Activated CD8-positive, alpha-beta memory T cell treated with anti-CD3 and anti-CD28 coated beads, Interleukin-2, amount 10 ng/mL, durations not matched to agents 7 days and 5 days (primary cell): ENCODE data around the gene USP46. TPM values are rescaled to one million over a fixed set of nuclear protein-coding genes. Genes with fewer than 3 reads are reported as not detected.

ENCODE experiments used
- ATAC-seq: fragments of 150-1000 bp; cut with Tn5 transposase; one replicate; pipeline ENCODE4 v1.10.0; 2021; ENCODE audit warnings: moderate library complexity
- CTCF ChIA-PET: fragments of 350-600 bp; sonication (Branson Sonifier 250); formaldehyde crosslinking; loops from one replicate; lab custom pipeline; 2021; ENCODE audit warnings: antibody characterized with exemption; lab: Charles Lee
- DNase-seq: peaks from one replicate; pipeline ENCODE4 v3.0.0-alpha.2; 2020
- H3K27ac Mint-ChIP-seq: one replicate; pipeline ENCODE4 v1.8.0; 2021; ENCODE audit warnings: mild to moderate bottlenecking, mixed read lengths
- H3K27me3 Mint-ChIP-seq: one replicate; pipeline ENCODE4 v1.8.0; 2021; ENCODE audit warnings: mixed read lengths
- H3K36me3 Mint-ChIP-seq: one replicate; pipeline ENCODE4 v1.8.0; 2021; ENCODE audit warnings: mild to moderate bottlenecking, mixed read lengths
- H3K4me1 Mint-ChIP-seq: one replicate; pipeline ENCODE4 v1.8.0; 2021; ENCODE audit warnings: mixed read lengths
- H3K4me3 Mint-ChIP-seq: one replicate; pipeline ENCODE4 v1.8.0; 2021; ENCODE audit warnings: mild to moderate bottlenecking, moderate library complexity, mixed read lengths
- H3K9me3 Mint-ChIP-seq: one replicate; pipeline ENCODE4 v1.8.0; 2022; ENCODE audit warnings: low read depth, mixed read lengths
- total RNA-seq, 2 experiments: library from RNA; stranded (reverse); gene quantifications; one replicate each; pipeline ENCODE4 v1.2.3, GENCODE V29; 2021

USP46 gene
- total RNA-seq, 2 experiments from 2014 or later, result 7.7 to 12.9 TPM

DNA sequence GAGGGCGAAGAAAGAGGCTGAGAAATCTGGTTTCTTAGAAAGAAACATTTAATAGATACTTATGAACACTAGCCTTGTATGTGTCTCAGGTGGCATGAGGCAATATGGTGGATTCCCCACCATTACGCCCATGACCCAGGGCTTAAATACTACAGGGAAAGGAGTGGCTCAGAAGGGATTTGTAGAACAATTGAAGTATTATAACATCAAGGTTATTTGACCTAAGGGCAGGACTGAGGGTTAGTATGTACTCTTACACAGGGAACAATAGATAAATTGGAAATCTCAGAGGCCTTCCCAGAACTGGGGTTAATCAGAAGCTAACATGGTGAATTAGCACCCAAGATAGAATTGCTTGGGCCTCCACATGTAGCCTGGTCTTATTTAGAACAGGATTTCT, 11.0 kb upstream of the USP46 start:
- Mint-ChIP-seq H3K4me3 (no peak overlapping the region), H3K9me3 (no peaks in the 10 kb centered on the region), H3K27ac (no peak overlapping the region), H3K4me1 (no peaks in the 10 kb centered on the region), H3K27me3 (peaks cover 10% of the 10 kb centered on the region), H3K36me3 (no peaks in the 10 kb centered on the region)
- CTCF ChIA-PET, result interaction anchor here (1.5 to 2.1 kb wide), 2 partner anchors 9 to 82 kb away, joined by 4 to 8 read pairs; no protein-coding TSS in a partner anchor
- DNase-seq (no peak), ATAC-seq (no peak)

DNA sequence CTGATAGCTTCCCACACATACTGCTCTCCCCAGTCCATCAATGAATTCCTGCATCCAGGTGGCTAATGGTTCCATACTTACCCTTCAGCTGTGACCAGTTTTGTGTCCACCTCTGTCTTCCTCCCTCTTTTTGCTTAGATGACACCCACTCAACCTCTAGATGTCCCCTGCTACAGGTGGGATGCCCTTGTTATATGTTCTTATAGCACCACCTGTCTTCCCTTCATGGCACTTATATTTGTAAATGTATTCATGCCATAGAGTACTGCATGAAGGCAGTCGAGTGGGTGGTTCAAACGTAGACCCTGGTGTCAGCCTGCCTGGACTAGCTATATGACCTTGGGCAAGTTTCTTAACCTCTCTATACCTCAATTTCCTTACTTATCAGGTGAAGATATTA, 6.5 kb upstream of the USP46 start:
- DNase-seq (no peak), ATAC-seq (peak; percentile 81)
- CTCF ChIA-PET, result interaction anchor here (1.0 to 2.5 kb wide), 6 partner anchors 11 to 290 kb away, joined by 3 to 18 read pairs (median 6); no protein-coding TSS in a partner anchor
- H3K4me1 Mint-ChIP-seq, result peaks cover 3% of the 10 kb centered on the region
- no peak overlapping the region for H3K4me3 Mint-ChIP-seq
- peaks cover 16% of the 10 kb centered on the region for H3K36me3 Mint-ChIP-seq
- H3K27me3 Mint-ChIP-seq, result peaks cover 7% of the 10 kb centered on the region
- no peak overlapping the region for H3K27ac Mint-ChIP-seq
- no peaks in the 10 kb centered on the region for H3K9me3 Mint-ChIP-seq

DNA sequence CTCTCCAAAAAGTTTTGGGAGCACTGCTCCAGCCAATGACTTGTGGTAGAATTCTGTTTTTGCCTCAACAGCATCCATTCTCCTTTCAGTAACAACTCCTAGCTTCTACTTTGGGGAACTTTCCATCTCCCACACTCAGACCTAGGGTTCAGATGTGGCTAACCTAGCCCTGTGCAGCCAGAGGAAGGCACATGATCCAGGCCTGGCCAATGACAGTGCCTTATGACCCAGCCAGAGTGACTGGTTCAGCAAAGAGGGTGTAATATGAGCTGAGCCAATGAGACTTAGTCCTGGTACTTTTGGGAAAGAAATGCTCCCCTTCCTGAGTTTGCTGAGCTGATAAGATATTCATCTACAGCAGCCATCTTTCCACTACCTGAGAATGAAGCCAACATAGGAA, 5.4 kb upstream of the USP46 start:
- H3K36me3 Mint-ChIP-seq, result peaks cover 16% of the 10 kb centered on the region
- H3K9me3 Mint-ChIP-seq, result no peaks in the 10 kb centered on the region
- no peak for ATAC-seq
- DNase-seq, result no peak
- H3K4me3 Mint-ChIP-seq, result no peak overlapping the region
- H3K27ac Mint-ChIP-seq, result no peak overlapping the region
- CTCF ChIA-PET, result interaction anchor here (1.2 to 2.5 kb wide), 4 partner anchors 16 to 288 kb away, joined by 3 to 18 read pairs (median 8); no protein-coding TSS in a partner anchor
- H3K4me1 Mint-ChIP-seq, result peaks cover 8% of the 10 kb centered on the region
- H3K27me3 Mint-ChIP-seq, result peaks cover 7% of the 10 kb centered on the region

DNA sequence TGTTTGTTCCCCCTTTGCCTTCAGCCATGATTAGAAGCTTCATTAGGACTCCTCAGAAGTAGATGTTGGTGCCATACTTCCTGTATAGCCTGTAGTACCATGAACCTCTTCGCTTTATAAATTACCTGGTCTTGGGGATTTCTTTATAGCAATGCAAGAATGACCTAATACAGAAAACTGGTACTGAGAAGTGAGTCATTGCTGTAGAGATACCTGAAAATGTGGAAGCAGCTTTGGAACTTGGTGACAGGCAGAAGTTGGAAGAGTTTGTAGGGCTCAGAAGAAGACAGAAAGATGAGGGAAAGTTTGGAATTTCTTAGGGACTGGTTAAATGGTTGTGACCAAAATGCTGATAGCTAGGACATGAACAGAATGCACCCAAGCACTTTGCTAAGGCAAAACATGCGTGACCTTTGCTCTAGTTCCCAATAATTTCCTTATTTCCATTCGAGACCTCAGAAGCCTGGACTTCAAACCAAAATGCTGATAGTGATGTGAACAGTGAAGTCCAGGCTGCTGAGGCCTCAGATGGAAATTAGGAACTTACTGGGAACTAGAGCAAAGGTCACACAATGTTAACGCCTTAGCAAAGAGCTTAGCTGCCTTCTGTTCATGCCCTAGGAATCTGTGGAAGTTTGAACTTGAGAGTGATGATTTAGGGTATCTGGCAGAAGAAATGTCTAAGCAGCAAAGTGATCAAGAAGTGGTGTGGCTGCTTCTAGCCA, 3.0 kb upstream of the USP46 start:
- H3K36me3 Mint-ChIP-seq, result peaks cover 16% of the 10 kb centered on the region
- peaks cover 21% of the 10 kb centered on the region for H3K4me1 Mint-ChIP-seq
- CTCF ChIA-PET, result interaction anchor here (0.9 to 1.8 kb wide), 7 partner anchors 9 to 286 kb away, joined by 3 to 7 read pairs (median 4); no protein-coding TSS in a partner anchor
- no peaks in the 10 kb centered on the region for H3K9me3 Mint-ChIP-seq
- no peak overlapping the region for H3K27ac Mint-ChIP-seq
- ATAC-seq, result no peak
- no peak for DNase-seq
- no peak overlapping the region for H3K4me3 Mint-ChIP-seq
- peaks cover under 1% of the 10 kb centered on the region for H3K27me3 Mint-ChIP-seq

DNA sequence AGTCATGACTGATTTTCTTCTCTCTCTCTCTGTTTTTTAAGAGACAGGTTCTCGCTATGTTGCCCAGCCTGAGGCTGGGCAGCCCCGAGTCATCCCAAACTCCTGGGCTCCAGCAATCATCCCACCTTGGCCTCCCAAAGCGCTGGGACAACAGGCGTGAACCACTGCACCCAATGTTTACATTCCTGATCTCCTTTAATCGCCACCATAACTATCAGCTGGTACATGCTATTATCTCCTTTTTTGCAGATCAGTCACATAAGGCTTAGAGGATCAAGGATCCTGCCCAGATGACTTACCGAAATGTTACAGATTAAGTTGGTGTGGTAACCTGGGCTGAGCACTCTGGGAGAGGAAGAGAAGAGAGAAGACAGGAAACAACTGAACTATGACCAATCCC, 1.5 kb upstream of the USP46 start:
- ATAC-seq (no peak), DNase-seq (no peak)
- CTCF ChIA-PET, result interaction anchor here (1.4 to 1.7 kb wide), 4 partner anchors 10 to 115 kb away, joined by 3 to 5 read pairs (median 4); no protein-coding TSS in a partner anchor
- H3K27me3 Mint-ChIP-seq, result no peaks in the 10 kb centered on the region
- no peak overlapping the region for H3K4me3 Mint-ChIP-seq
- H3K9me3 Mint-ChIP-seq, result no peaks in the 10 kb centered on the region
- peaks cover 23% of the 10 kb centered on the region for H3K36me3 Mint-ChIP-seq
- H3K27ac Mint-ChIP-seq, result no peak overlapping the region
- H3K4me1 Mint-ChIP-seq, result peaks cover 25% of the 10 kb centered on the region

DNA sequence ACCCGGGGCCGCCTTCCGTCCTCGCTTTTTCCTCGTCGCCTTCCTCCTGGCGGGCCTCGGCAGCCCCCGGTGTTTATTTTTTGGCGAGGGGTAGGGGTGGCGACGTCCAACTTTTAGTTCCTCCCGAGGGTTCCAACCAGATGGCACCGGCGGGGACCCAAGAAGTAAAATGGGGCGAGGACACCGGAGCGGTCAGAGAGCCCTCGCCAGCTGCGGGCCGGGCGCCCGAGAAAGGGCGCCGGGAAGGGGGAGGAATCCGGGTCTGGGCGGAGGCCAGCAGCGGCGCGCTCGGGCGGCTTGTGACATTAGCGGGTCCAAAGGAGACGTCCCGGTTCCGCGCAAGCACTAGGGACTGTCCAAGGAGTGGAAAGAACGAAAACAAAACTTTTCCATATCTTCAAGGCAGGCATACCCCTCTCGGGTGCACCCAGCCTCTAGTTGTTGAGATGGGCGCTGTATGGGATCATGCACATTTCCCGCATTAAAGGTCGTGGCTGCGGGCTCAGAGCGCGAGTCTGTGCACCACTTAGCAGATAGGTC, 691 bp upstream of the USP46 start:
- CTCF ChIA-PET, result interaction anchor here (1.4 to 2.5 kb wide), 2 partner anchors 42 to 52 kb away, joined by 3 to 9 read pairs; no protein-coding TSS in a partner anchor
- Mint-ChIP-seq H3K36me3 (peaks cover 26% of the 10 kb centered on the region), H3K27me3 (no peaks in the 10 kb centered on the region), H3K27ac (peak overlapping the region; percentile 76), H3K4me1 (peaks cover 25% of the 10 kb centered on the region), H3K4me3 (peak overlapping the region; percentile 81), H3K9me3 (no peaks in the 10 kb centered on the region)
- ATAC-seq (peak; percentile 27), DNase-seq (no peak)

DNA sequence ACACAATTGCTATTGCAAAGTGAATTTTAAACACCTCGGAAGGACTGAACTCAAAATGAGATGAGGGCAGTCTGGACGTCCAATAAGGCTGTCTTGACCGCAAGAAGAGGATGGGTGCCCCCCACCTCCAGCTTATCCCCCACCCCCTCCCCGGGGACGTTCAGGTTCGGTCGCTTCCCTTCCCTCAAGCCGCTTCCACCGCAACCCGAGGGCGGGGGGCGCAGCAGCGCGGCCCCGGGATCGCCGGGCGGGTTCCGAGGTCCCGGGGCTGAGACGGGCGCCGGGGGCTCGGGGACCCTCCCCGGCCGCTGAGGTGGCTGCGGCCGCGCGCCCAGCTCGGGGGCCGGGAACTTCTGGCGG, 480 bp downstream of the USP46 start:
- H3K27me3 Mint-ChIP-seq, result no peaks in the 10 kb centered on the region
- peak overlapping the region; percentile 56 for H3K27ac Mint-ChIP-seq
- DNase-seq (no peak), ATAC-seq (no peak)
- H3K4me3 Mint-ChIP-seq, result peak overlapping the region; percentile 81
- CTCF ChIA-PET, result interaction anchor here (1.0 to 2.5 kb wide), 2 partner anchors 41 to 54 kb away, joined by 4 to 9 read pairs; no protein-coding TSS in a partner anchor
- peaks cover 25% of the 10 kb centered on the region for H3K4me1 Mint-ChIP-seq
- H3K9me3 Mint-ChIP-seq, result no peaks in the 10 kb centered on the region
- peaks cover 29% of the 10 kb centered on the region for H3K36me3 Mint-ChIP-seq

DNA sequence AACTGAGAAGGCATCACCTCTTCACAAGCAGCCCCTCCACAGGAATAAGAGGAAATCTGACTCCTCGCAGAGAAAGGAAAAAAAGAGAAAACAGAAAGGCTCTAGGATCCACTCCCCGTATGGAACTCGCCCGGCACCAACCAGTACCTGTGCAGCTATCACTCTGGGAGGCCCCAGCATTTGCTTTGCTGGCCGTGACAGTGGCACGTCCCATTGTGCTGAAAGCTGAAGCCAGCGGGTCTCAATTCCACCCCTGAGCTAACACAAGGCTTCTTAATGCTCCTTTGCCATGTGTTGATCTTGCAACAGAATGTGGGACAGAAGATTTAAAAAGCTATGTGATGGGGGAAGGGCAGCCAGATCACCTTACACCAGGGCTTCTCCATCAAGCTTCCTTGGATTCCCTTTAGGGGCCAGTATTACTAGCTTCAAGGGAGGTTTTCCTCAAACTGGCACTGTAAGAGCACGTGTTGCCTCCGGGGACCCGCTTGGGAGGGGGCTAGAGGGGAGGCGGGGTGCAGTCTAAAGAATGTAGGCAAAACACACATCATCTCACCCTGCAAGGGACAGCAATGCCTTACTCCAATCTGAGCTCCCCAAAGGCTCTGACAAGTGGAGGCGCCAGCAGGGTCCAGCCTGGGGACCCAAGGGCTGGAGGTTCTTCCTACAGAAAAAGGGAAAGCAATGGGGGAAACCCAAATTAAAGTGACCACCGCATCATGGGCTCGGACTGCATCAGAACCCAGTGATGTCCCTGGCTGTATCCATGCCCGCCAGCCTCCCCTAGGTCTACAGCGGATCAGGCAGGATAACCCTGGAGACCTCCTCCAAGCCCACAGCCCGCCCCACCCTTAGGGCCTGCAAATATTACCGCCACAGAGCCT, 1.2 kb downstream of the USP46 start:
- H3K9me3 Mint-ChIP-seq, result no peaks in the 10 kb centered on the region
- no peak for DNase-seq

DNA sequence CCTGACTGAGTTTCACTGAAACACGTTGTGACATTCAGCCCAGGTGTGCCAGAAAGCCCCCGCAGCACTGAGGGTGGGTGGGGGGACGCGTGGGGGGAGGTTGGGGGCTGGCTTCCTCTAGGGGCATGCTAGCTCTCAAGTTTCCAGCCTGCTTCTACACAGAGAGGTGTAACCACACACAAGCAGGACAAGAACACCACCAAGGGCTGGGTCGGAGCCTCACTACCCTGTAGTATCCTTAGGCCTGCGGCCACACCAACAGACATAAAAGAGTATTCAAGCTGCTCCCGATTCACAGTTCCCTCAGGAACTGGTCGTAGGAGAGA, 1.8 kb downstream of the USP46 start:
- Mint-ChIP-seq H3K36me3 (peaks cover 29% of the 10 kb centered on the region), H3K27ac (no peak overlapping the region)

More for the DNA sequence above, 1.2 kb downstream of the USP46 start:
- Mint-ChIP-seq H3K27me3 (no peaks in the 10 kb centered on the region), H3K27ac (peak overlapping the region; percentile 56), H3K36me3 (peaks cover 31% of the 10 kb centered on the region), H3K4me3 (peak overlapping the region; percentile 81), H3K4me1 (peaks cover 27% of the 10 kb centered on the region)
- no peak for ATAC-seq
- CTCF ChIA-PET, result interaction anchor here (0.5 to 2.5 kb wide), 3 partner anchors 40 to 214 kb away, joined by 4 to 9 read pairs (median 4); no protein-coding TSS in a partner anchor

DNA sequence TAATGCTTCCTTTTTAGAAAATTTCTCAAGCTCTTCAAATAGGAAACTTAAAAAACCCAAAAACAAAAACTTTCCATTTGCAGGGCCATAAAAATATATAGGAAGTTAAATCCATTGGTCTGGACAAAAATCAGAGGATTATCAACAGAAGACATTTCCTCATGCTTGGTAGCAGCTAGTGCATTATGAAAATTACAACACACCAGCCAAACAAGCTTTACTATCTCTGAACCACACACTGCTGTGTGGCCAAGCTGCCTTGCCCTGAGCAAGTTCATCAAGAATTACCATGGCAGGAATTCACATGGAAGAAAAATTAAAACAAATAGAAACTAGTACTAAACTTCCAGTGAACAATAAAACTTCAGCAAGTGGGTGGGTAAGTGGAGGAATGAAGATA, 3.6 kb downstream of the USP46 start:
- ATAC-seq, result no peak
- Mint-ChIP-seq H3K9me3 (no peaks in the 10 kb centered on the region), H3K4me1 (peaks cover 32% of the 10 kb centered on the region), H3K36me3 (peaks cover 21% of the 10 kb centered on the region), H3K27ac (no peak overlapping the region), H3K4me3 (no peak overlapping the region), H3K27me3 (no peaks in the 10 kb centered on the region)
- DNase-seq, result no peak
- CTCF ChIA-PET, result no interaction called here

More for the DNA sequence above, 1.8 kb downstream of the USP46 start:
- DNase-seq (no peak), ATAC-seq (no peak)
- peak overlapping the region; percentile 81 for H3K4me3 Mint-ChIP-seq
- H3K9me3 Mint-ChIP-seq, result no peaks in the 10 kb centered on the region
- peaks cover 29% of the 10 kb centered on the region for H3K4me1 Mint-ChIP-seq
- CTCF ChIA-PET, result interaction anchor here (0.5 to 2.5 kb wide), 2 partner anchors 39 to 214 kb away, joined by 4 to 9 read pairs; no protein-coding TSS in a partner anchor
- H3K27me3 Mint-ChIP-seq, result no peaks in the 10 kb centered on the region

DNA sequence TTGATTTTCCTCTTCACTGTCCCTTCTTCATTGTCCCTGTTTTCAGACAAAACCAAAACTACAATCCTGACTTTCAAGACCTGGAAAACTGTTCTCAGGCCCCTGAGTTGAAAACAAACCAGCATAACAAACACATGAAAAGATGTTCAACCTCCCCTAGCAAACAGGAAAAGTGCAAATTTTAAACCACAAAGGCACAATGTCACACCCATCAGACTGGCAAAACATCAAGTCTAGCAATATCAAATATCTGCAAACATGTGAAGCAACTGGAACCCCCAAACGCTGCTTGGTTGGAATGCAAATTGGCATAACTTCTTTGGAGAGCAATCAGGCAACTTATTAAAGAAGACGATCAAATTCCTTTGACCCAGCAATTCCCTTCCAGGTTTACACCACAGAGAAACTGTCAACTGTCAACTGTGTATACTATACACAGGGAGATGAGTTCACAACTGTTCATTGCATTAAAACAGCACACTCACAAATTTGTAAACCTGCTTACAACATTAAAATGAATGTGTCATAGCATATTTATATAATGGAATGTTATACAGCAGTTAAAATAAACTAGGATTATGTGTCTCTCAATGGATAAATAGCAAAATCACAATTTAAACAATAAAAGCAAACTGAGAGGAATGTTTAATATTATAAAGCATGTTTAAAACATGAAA, 7.0 kb downstream of the USP46 start:
- Mint-ChIP-seq H3K36me3 (peaks cover 38% of the 10 kb centered on the region), H3K9me3 (peaks cover 9% of the 10 kb centered on the region), H3K27ac (no peak overlapping the region), H3K27me3 (no peaks in the 10 kb centered on the region), H3K4me1 (peaks cover 31% of the 10 kb centered on the region), H3K4me3 (no peak overlapping the region)
- CTCF ChIA-PET, result no interaction called here
- ATAC-seq, result no peak
- no peak for DNase-seq

DNA sequence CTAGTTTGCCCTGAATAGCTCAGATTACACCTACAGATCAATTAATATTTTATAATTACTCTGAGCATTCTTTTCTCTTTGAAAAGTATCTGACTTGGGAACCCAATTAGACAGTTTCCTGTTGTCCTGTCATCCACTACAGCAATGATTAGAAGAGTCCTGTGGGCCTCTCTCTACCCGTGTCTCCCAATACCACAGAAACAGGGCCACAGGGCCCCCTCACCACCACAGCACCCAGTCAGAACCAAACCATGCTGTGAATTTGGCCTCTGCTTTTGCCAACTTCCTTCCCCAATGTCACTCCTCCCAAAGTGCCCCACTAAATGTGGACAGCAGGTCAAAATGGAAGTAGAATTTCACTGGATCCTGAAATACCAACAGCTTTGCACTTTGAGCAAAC, 10.3 kb downstream of the USP46 start:
- ATAC-seq (no peak), DNase-seq (no peak)
- H3K36me3 Mint-ChIP-seq, result peaks cover 26% of the 10 kb centered on the region
- peaks cover 9% of the 10 kb centered on the region for H3K9me3 Mint-ChIP-seq
- CTCF ChIA-PET, result interaction anchor here (0.9 to 1.4 kb wide), 3 partner anchors 9 to 61 kb away, joined by 3 to 6 read pairs (median 4); no protein-coding TSS in a partner anchor
- H3K27ac Mint-ChIP-seq, result no peak overlapping the region
- H3K4me1 Mint-ChIP-seq, result peaks cover 26% of the 10 kb centered on the region
- H3K27me3 Mint-ChIP-seq, result no peaks in the 10 kb centered on the region
- no peak overlapping the region for H3K4me3 Mint-ChIP-seq
